SK-N-SH (cell line): Measurements from ENCODE around the gene ANO6.

Experiments
- EZH2phosphoT487 ChIP-seq: fragments of 200-600 bp; sonication (generic); IDR thresholded peaks from 2 replicates; pipeline ENCODE4 v1.6.1; 2017; ENCODE audit warnings: low read depth, mixed run types, mild to moderate bottlenecking, antibody characterized with exemption, moderate library complexity, borderline replicate concordance
- TF ChIP-seq, protein P1 (sequence below): fragments of 200-600 bp; sonication (generic); IDR thresholded peaks from 2 replicates; pipeline ENCODE4 v1.6.1; 2017; ENCODE audit warnings: antibody characterized with exemption, mild to moderate bottlenecking, moderate library complexity

DNA sequence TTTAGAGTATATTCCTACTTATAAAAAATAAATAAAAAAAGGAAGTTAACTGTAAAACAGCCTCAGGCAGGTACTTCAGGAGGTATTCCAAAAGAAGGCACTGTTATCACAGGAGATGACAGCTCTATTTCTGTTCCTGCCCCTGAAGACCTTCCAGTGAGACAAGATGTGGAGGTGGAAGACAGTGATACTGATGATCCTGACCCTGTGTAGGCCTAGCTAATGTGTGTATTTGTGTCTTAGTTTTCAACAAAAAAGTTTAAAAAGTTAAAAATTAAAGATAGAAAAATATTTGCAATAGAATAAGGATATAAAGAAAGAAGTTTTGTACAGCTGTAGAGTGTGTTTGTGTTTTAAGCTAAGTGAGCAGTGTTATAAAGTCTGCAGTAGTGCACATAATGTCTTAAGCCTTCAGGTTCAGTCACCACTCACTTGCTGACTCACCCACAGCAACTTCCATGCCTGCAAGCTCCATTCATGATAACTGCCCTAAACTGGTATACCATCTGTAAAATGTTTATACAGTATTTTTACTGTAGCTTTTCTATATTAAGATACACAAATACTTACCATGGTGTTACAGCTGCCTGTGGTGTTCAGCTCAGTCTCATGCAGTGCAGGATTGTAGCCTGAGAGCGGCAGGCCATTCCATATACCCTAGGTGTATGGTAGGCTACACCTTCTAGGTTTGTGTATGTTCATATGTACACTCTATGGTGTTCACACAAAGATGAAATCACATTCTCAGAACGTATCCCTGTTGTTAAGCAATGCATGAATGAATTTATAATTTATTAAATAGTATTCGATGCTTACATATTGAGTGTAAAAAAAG lies 121.1 kb downstream of the ANO6 start:
- TF ChIP-seq EZH2phosphoT487 = no peak
- TF ChIP-seq, protein P1, sequence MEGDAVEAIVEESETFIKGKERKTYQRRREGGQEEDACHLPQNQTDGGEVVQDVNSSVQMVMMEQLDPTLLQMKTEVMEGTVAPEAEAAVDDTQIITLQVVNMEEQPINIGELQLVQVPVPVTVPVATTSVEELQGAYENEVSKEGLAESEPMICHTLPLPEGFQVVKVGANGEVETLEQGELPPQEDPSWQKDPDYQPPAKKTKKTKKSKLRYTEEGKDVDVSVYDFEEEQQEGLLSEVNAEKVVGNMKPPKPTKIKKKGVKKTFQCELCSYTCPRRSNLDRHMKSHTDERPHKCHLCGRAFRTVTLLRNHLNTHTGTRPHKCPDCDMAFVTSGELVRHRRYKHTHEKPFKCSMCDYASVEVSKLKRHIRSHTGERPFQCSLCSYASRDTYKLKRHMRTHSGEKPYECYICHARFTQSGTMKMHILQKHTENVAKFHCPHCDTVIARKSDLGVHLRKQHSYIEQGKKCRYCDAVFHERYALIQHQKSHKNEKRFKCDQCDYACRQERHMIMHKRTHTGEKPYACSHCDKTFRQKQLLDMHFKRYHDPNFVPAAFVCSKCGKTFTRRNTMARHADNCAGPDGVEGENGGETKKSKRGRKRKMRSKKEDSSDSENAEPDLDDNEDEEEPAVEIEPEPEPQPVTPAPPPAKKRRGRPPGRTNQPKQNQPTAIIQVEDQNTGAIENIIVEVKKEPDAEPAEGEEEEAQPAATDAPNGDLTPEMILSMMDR = no peak; the same call in 1 of the 2 replicates
